ENCODE measurements around the gene PCNX2. TPM values are rescaled to one million over a fixed set of nuclear protein-coding genes. Genes with fewer than 3 reads are reported as not detected.

Gene PCNX2
- total RNA-seq, 2 experiments from 2014 or later = 25.0 to 29.8 TPM

DNA sequence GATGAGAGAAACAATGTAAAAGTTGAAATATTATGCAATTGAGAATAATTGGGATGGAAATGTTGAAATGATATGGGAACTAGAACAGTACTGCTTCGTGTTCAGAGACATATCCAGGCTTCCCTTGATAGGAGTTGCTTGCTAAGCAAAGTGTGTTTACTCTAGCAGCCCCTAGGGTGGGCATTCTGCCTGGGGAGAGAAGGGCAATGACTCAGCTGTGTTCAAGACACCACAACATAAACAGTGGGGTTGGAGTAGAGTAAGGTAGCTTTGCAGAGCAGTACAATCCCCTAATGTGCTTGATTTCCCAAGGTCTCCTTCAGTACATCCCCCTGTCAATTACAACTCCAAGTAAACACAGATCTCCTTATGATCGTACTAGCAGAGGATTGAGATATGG, 4.8 kb upstream of the PCNX2 start:
- peaks cover 6% of the 10 kb centered on the region for H3K4me1 Mint-ChIP-seq
- no peaks in the 10 kb centered on the region for H3K9me3 Mint-ChIP-seq
- peaks cover 1% of the 10 kb centered on the region for H3K36me3 Mint-ChIP-seq (ENCODE audit: low read depth)

DNA sequence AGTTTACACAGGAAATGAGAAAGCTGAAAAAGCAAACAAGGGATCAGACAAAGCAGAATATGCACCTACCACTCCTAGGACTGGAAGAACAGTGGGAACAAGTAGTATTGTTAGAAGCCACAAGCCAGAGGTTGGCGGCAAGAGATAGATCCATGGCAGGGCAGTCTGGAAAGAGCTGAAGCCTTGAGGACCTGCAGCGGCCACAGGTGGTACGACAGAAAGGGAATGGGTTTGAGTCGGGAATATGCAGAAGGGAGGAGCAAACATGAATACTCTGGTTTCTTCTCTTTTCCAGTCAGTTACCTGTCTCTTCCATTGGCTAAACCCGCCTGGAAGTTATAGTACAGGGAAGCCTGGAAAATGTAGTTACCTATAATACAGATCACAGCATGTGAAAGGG, 3.9 kb upstream of the PCNX2 start:
- ChIA-PET CTCF (no interaction called here), POLR2A (no interaction called here)
- peaks cover 14% of the 10 kb centered on the region for H3K27me3 Mint-ChIP-seq
- no peaks in the 10 kb centered on the region for H3K9me3 Mint-ChIP-seq
- no peak overlapping the region for H3K27ac Mint-ChIP-seq
- no peak for DNase-seq
- no peak overlapping the region for H3K4me3 Mint-ChIP-seq
- peaks cover 2% of the 10 kb centered on the region for H3K36me3 Mint-ChIP-seq (ENCODE audit: low read depth)
- H3K4me1 Mint-ChIP-seq = peaks cover 13% of the 10 kb centered on the region

More for the DNA sequence above, 4.8 kb upstream of the PCNX2 start:
- peaks cover 15% of the 10 kb centered on the region for H3K27me3 Mint-ChIP-seq
- DNase-seq = no peak
- ChIA-PET POLR2A (no interaction called here), CTCF (interaction anchor here (0.8 kb wide), 1 partner anchor 227 kb away, joined by 3 read pairs; no protein-coding TSS in a partner anchor)
- H3K4me3 Mint-ChIP-seq = no peak overlapping the region
- no peak overlapping the region for H3K27ac Mint-ChIP-seq

GRCh38 chr1:233295975-233296322, 424 bp upstream of the PCNX2 start:
- peaks cover 33% of the 10 kb centered on the region for H3K4me1 Mint-ChIP-seq

GRCh38 chr1:233294913-233295236, 650 bp downstream of the PCNX2 start:
- peaks cover 33% of the 10 kb centered on the region for H3K4me1 Mint-ChIP-seq
- H3K4me3 Mint-ChIP-seq = peak overlapping the region; percentile 82
- peaks cover 13% of the 10 kb centered on the region for H3K36me3 Mint-ChIP-seq (ENCODE audit: low read depth)
- H3K9me3 Mint-ChIP-seq = no peaks in the 10 kb centered on the region
- H3K27me3 Mint-ChIP-seq = no peaks in the 10 kb centered on the region
- DNase-seq = peak; percentile 49
- ChIA-PET POLR2A (no interaction called here), CTCF (interaction anchor here (1.0 kb wide), 1 partner anchor 32 kb away, joined by 3 read pairs; no protein-coding TSS in a partner anchor)
- peak overlapping the region; percentile 92 for H3K27ac Mint-ChIP-seq

More at GRCh38 chr1:233295975-233296322, 424 bp upstream of the PCNX2 start:
- Mint-ChIP-seq H3K4me3 (peak overlapping the region; percentile 82), H3K27me3 (peaks cover 3% of the 10 kb centered on the region), H3K9me3 (no peaks in the 10 kb centered on the region), H3K36me3 (ENCODE audit: low read depth) (peaks cover 9% of the 10 kb centered on the region), H3K27ac (peak overlapping the region; percentile 93)
- POLR2A ChIA-PET = no interaction called here
- DNase-seq = no peak
- CTCF ChIA-PET = interaction anchor here (0.9 to 1.3 kb wide), 2 partner anchors 8 to 15 kb away, joined by 3 to 5 read pairs; no protein-coding TSS in a partner anchor

DNA sequence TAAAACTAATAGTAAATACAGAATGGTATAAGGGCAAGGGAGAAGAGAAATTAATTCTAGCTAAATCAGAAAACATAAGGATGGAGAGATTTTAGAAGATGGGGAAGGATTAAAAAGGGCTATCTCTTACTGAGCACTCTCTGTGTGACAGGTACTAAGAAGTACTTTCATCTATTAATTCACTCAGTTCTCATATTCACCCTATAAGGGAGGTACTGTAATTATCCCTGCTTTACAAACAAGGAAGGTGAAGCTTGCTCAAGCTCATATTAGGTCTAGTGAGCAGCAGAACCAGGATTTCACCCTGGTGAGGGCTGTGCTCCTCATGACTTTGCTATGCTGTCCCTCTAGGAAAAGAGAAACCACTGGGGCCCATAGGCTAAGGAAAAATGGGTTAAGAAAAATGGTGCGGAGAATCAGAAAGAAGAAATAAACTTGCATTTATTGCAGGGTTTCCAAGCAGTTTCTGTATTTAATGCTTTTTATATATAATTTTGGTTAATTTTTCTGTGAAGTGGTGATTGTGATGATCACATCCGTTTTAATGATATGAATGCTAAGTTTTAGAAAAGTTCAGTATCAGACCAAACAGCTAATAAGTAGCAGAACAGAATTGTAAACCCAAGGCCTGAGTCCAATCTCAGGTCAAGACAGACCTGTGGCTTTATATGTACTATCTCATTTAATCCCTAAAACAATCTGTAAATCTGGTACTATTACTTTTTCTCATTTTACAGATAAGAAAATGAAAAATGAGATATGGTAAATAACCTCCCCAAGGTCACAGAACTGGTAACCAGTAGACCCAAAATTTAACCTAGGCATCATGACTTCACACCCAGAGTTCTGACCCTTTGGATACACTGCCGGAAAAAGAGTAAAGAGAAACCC, 1.7 kb downstream of the PCNX2 start:
- H3K27ac Mint-ChIP-seq = peak overlapping the region; percentile 41
- CTCF ChIA-PET = no interaction called here
- DNase-seq = no peak
- no peaks in the 10 kb centered on the region for H3K9me3 Mint-ChIP-seq
- H3K4me3 Mint-ChIP-seq = peak overlapping the region; percentile 82
- peaks cover 24% of the 10 kb centered on the region for H3K36me3 Mint-ChIP-seq (ENCODE audit: low read depth)
- H3K4me1 Mint-ChIP-seq = peaks cover 36% of the 10 kb centered on the region
- no peaks in the 10 kb centered on the region for H3K27me3 Mint-ChIP-seq
- POLR2A ChIA-PET = no interaction called here

DNA sequence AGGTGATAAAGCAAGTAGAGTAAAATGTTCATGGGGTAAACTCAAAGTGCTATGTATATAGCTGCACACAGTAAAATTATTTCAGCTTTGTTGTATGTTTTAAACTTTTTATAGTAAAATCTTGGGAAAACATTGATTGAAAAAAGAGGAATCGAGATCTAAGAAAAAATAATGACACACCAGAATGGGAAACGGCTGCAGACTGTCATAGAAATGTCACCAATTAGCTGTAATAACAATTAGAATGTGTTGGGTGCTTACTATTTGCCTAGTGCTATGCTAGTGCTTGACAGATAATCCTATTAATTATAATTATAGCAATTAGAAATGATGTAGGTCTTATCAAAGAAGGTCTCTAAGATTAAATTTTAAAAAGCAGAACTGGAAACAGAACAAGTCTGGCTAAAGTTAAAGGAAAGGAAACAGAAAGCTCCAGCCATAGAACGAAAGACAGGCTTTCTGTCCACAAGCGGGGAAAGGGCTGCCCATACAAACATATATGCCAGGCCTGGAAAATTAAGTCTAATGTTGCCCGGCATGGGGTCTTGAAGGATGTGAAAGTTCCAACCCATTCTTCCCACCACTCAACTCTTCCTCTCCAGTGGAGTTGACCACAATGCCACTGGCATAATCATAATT, 5.0 kb downstream of the PCNX2 start:
- H3K27ac Mint-ChIP-seq = no peak overlapping the region
- H3K27me3 Mint-ChIP-seq = no peaks in the 10 kb centered on the region
- no peak for DNase-seq
- H3K4me1 Mint-ChIP-seq = peaks cover 31% of the 10 kb centered on the region
- H3K4me3 Mint-ChIP-seq = no peak overlapping the region
- ChIA-PET CTCF (no interaction called here), POLR2A (no interaction called here)
- H3K9me3 Mint-ChIP-seq = peaks cover 2% of the 10 kb centered on the region
- H3K36me3 Mint-ChIP-seq (ENCODE audit: low read depth) = peaks cover 43% of the 10 kb centered on the region

GRCh38 chr1:233289676-233290075, 5.8 kb downstream of the PCNX2 start:
- Mint-ChIP-seq H3K27me3 (no peaks in the 10 kb centered on the region), H3K27ac (no peak overlapping the region), H3K9me3 (peaks cover 2% of the 10 kb centered on the region), H3K4me1 (peaks cover 27% of the 10 kb centered on the region), H3K4me3 (no peak overlapping the region), H3K36me3 (ENCODE audit: low read depth) (peaks cover 43% of the 10 kb centered on the region)
- CTCF ChIA-PET = no interaction called here
- DNase-seq = no peak
- POLR2A ChIA-PET = no interaction called here

- no peaks in the 10 kb centered on the region for H3K9me3 Mint-ChIP-seq
- H3K4me1 Mint-ChIP-seq = peaks cover 38% of the 10 kb centered on the region
- ChIA-PET CTCF (no interaction called here), POLR2A (no interaction called here)
- no peaks in the 10 kb centered on the region for H3K27me3 Mint-ChIP-seq
- peak overlapping the region; percentile 51 for H3K4me3 Mint-ChIP-seq
- H3K36me3 Mint-ChIP-seq (ENCODE audit: low read depth) = peaks cover 24% of the 10 kb centered on the region
- no peak for DNase-seq
- peak overlapping the region; percentile 46 for H3K27ac Mint-ChIP-seq
Measured at GRCh38 chr1:233282582-233282886, 13.0 kb downstream of the PCNX2 start.

DNA sequence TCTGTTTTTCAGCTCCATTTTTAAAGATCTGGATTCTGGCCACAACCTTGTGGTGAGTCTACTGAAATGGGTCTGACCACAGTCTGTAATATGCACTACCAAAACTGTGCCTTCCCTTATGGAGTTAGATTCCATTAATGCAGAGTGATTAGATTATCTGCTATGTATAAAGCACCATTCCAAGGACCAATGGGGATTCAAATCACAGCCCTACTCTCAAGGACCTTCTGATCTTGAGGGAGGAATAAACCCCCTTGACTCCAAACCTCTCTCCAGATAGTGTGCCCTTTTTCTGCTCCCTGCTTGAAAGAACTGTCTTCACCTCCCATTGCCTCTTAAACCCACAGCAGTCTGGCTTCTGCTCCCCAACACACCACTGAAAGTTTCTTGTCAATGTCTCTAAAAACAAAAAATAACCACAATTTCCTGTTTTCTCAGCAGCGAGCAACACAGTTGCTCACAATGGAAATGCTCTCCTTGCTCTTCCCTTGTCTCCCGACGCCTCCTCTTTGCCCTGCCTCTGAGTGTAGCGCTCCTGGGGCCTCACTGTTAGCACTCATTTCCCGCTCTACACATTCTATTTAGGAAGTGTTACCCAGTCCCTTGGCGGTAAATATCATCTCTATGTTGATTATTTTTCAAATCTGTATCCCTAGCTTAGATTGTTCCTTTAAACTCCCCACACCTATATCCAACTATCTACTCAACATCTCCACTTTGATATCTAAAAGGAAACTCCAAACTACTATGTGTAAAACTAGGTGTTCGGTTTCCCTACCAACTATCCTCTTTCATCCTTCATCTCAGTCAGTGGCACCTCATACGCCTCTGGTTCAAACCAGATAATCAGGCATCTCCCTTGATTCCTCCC, 13.6 kb downstream of the PCNX2 start:
- peak; percentile 58 for DNase-seq
- ChIA-PET POLR2A (no interaction called here), CTCF (interaction anchor here (0.9 kb wide), 1 partner anchor 68 kb away, joined by 3 read pairs; no protein-coding TSS in a partner anchor)
- Mint-ChIP-seq H3K4me3 (peak overlapping the region; percentile 51), H3K36me3 (ENCODE audit: low read depth) (peaks cover 26% of the 10 kb centered on the region), H3K27me3 (no peaks in the 10 kb centered on the region), H3K4me1 (peaks cover 38% of the 10 kb centered on the region), H3K27ac (peak overlapping the region; percentile 77), H3K9me3 (no peaks in the 10 kb centered on the region)

DNA sequence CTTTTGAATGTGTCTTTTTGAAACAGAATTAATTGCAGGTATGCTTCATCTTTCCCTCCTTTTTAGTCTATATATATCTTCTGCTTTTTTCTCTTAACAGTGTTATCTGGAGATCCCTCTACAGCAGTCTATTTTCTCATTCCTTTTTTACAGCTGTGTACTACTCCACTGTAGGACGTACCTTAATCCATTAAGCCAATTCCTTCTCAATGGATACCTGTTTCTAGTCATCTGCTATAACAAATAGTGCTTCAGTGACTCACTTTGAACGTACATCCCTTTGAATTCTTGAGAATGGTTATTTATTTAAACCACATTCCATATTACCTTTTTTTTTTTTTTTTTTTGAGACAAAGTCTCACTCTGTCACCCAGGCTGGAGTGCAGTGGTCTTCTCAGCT, 15.6 kb downstream of the PCNX2 start:
- Mint-ChIP-seq H3K27me3 (no peaks in the 10 kb centered on the region), H3K36me3 (ENCODE audit: low read depth) (peaks cover 18% of the 10 kb centered on the region), H3K9me3 (no peaks in the 10 kb centered on the region), H3K4me1 (peaks cover 42% of the 10 kb centered on the region), H3K4me3 (no peak overlapping the region), H3K27ac (no peak overlapping the region)
- POLR2A ChIA-PET = no interaction called here
- CTCF ChIA-PET = no interaction called here
- DNase-seq = no peak

DNA sequence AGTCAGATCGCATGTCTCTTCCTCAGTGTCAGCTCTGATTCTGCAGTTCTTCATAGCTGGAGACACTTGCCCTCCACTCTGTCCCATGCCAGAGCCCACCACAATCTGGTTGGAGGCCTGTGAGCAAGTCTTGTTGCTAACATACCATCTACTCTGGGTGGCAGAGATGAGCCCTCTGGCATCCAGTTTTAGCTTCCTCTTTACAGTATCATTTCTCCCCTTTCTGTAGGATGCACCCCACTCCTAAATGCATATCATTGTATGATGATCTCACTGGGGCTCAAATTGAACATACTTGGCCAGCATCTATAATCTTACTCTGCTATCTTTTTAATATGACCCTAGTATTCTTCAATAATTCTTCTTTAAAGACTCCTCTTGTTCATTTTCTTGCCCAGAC, 16.9 kb downstream of the PCNX2 start:
- ChIA-PET CTCF (no interaction called here), POLR2A (no interaction called here)
- Mint-ChIP-seq H3K36me3 (ENCODE audit: low read depth) (peaks cover 16% of the 10 kb centered on the region), H3K4me1 (peaks cover 49% of the 10 kb centered on the region), H3K27me3 (no peaks in the 10 kb centered on the region), H3K4me3 (no peak overlapping the region), H3K9me3 (no peaks in the 10 kb centered on the region), H3K27ac (no peak overlapping the region)
- no peak for DNase-seq

GRCh38 chr1:233277637-233278606, 17.6 kb downstream of the PCNX2 start:
- Mint-ChIP-seq H3K4me1 (peaks cover 44% of the 10 kb centered on the region), H3K4me3 (no peak overlapping the region), H3K9me3 (no peaks in the 10 kb centered on the region), H3K36me3 (ENCODE audit: low read depth) (peaks cover 16% of the 10 kb centered on the region), H3K27me3 (no peaks in the 10 kb centered on the region), H3K27ac (no peak overlapping the region)
- DNase-seq = no peak
- ChIA-PET POLR2A (no interaction called here), CTCF (no interaction called here)

Data from activated CD4-positive, alpha-beta T cell treated with anti-CD3 and anti-CD28 coated beads, Interleukin-2, amount 10 ng/mL, durations not matched to agents 7 days and 5 days (primary cell).